LoVo (cell line): Measurements from ENCODE around the gene GOLGA8B.
"Not testable (repeated sequence)": the region's sequence is repeated elsewhere in the genome, so short reads cannot be mapped to it uniquely, and the experiment has no call there.

Experiments
- DNase-seq: peaks from one replicate; pipeline ENCODE4 v3.0.0-alpha.2; 2016; ENCODE audit warnings: low spot score

Gene GOLGA8B, protein sequence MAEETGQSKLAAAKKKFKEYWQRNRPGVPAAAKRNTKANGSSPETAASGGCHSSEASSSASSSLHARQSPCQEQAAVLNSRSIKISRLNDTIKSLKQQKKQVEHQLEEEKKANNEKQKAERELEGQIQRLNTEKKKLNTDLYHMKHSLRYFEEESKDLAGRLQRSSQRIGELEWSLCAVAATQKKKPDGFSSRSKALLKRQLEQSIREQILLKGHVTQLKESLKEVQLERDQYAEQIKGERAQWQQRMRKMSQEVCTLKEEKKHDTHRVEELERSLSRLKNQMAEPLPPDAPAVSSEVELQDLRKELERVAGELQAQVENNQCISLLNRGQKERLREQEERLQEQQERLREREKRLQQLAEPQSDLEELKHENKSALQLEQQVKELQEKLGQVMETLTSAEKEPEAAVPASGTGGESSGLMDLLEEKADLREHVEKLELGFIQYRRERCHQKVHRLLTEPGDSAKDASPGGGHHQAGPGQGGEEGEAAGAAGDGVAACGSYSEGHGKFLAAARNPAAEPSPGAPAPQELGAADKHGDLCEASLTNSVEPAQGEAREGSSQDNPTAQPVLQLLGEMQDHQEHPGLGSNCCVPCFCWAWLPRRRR

GRCh38 chr15:34583399-34584329 is at the start of gene GOLGA8B:
GOLGA8B (minus strand) TSS chr15:34583651; CDS start chr15:34535912, 47,739 bp downstream.
- peak; percentile 71 for DNase-seq

DNA sequence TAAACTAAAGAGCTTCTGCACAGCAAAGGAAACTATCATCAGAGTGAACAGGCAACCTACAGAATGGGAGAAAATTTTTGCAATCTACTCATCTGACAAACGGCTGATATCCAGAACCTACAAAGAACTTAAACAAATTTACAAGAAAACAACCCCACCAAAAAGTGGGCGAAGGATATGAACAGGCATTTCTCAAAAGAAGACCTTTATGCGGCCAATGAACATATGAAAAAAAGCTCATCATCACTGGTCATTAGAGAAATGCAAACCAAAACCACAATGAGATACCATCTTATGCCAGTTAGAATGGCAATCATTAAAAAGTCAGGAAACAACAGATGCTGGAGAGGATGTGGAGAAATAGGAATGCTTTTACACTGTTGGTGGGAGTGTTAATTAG is 49.7 kb upstream of the GOLGA8B start:
- not testable (repeated sequence) for DNase-seq

- DNase-seq: no peak
Observed at GRCh38 chr15:34628577-34629152, 45.2 kb upstream of the GOLGA8B start.

GRCh38 chr15:34625007-34625406 is 41.6 kb upstream of the GOLGA8B start:
- no peak for DNase-seq

GRCh38 chr15:34621675-34622074 is 38.2 kb upstream of the GOLGA8B start:
- no peak for DNase-seq

- DNase-seq: no peak
Observed at GRCh38 chr15:34620814-34621213, 37.4 kb upstream of the GOLGA8B start.

DNA sequence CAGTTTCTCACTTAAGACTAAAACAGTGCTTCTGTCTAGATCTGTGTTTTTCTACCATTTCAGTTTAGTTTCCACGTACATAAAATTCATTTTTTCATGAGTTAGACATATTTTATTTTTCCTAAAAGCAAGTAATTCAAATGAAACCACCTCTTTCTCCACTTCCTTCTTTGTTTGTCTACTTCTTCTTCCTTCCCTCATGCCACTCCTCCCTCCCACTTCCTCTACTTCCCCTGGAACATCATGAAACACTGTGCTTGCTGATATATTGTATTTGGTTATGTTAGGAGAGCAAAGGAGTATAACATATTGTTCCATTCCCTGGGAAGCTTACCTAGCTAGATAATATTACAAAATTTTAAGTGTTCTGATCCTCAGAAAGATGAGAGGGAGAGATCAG is 36.7 kb upstream of the GOLGA8B start:
- DNase-seq: no peak

DNA sequence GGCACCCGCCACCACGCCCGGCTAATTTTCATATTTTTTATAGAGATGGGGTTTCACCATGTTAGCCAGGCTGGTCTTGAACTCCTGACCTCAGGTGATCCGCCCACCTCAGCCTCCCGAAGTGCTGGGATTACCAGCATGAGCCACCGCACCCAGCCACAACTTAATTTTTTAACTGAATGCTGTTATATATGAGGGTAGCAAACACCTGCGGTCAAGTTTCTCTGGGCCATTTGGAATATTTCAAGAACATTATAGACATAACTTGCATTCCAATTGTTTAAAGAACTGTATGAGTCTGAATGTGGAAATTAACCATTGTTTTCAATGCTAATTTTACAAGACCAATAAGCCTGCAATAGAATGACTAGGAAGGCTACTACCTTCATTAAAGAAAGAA is 35.7 kb upstream of the GOLGA8B start:
- DNase-seq: no peak

DNA sequence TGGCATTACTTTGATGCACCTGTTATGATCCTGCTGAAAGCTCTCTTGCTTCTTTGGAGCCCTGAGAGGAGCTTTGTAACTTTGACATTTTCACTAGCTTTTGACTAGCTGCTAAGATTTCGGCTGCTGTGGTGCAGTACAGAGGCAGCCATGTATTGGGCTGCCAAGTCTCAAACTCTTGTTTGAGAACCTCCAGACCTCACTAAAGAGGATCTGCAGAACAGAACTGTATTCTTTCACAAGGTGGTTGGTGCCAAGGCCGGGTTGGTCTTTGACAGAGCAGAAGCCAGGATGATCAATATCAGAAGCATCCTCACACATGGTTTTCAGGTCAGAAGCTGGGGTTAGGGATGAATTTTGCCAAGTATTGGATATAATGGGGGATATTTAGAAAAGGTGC is 34.6 kb upstream of the GOLGA8B start:
- no peak for DNase-seq

DNA sequence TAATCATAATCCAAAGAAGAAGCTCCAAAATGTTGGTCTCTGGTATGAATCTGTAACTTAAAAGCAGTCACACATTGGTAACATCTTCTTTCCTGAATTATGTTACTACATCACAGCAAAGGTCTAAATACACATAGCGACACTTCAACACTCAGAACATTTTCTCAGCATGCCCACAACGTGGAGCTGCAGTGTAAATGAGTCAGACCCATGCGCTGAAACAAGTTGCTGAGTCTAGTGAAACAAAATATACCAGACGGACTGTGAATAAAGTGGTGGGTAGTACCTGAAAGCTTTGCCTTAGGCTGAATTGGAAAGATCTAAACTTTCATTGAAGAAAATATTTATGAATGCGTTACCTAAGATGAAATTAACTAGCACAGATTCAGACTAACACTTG is 33.2 kb upstream of the GOLGA8B start:
- DNase-seq: no peak

GRCh38 chr15:34613997-34614396 is 30.5 kb upstream of the GOLGA8B start:
- no peak for DNase-seq

- DNase-seq: no peak
Observed at GRCh38 chr15:34613301-34613700, 29.9 kb upstream of the GOLGA8B start.

GRCh38 chr15:34610354-34610753 is 26.9 kb upstream of the GOLGA8B start:
- no peak for DNase-seq

DNA sequence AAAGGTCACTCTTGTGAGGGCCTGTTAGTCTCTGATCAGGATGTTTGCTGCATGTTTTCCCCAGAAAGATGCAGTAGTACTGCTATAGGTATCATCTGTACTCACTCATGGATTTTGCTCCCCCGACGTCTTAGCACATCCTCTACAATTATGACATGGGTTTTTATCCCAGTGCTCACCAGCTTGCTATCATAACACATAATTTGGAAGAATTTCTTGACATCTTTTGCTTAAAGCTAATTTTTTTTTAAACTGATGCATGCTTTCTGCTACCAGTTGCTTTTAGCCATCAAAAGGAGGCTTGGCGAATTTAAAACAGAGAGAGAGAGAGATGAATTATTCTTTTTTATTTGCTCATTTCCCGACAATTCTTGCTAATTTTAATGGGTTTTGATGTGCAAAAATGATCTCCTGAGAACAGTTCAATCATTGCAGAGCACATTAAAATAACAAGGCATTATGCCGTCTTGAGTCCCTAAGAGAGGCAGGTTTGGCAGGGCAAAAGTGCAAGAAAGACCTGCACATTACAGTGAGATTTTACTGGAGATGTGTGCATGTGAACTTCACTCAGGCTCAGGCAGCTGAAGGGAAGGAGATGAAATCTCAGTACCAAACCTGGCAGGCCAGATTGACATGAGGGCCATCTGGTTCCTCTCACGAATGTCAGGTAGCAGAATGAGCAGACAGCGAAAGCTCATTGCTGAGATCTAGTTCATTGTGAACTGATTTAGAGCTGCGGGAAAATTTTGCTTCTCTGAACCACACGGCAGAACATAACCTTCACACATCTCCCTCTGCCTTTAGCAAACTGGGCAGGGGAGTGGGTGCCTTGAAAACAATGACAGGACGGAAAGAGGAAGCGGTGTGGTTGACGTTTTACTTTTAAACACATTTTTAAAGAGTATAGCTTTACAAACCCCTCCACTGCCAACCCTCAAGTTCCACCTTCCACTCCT is 25.9 kb upstream of the GOLGA8B start:
- DNase-seq: no peak

DNA sequence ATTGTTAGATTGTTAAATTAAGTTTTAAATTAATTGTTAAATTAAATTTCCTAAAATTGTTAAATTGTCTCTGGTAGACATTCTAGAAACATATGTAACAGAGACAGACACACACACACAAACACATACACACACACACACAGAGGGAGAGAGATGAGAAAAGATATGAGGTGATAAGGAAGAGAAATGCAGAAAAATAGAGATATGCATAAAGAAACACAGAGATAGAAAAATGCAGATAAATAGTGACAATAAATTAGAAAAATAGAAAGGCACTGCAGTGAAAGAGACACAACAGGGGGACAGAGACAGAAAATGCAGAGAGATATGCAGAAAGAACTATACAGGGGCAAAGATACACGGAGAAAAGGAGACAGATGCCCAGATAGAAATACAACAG is 25.1 kb upstream of the GOLGA8B start:
- no peak for DNase-seq

DNA sequence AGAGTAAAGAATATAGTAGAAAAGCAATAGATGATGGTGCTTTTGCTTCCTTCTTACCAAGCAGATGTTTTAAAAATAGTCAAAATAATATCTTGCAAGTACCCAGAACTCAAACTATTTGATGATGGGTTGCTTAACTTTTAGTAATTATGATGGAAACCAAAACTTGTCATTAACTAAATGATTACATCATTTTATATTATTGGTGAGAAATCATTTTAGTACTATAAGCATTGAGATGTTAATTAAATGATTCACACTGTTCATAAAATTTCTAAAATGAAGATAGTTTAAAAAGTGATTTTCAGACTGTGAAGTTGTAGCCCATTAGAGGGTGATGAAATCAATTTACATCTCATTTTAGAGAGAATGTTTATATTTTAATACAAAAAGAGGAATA is 24.4 kb upstream of the GOLGA8B start:
- no peak for DNase-seq

GRCh38 chr15:34606545-34606944 is 23.1 kb upstream of the GOLGA8B start:
- DNase-seq: no peak

DNA sequence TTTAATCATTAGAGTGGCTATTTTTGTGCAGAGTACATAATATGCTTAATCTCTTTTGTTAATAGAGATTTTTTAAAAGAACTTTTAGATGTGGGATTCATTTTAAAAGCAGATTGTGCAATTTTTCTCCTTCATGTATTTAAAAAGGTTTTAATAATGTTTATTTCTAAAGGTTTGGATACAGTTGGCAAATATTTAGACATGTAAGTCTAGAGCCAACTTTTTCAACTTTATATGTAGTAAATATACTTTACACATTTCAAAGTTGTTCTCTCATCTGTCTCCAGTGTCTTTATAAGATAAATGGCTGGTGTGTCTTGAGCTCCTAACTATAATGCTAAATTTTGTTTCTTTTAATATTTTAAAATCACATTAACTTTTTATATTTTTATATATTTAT is 22.7 kb upstream of the GOLGA8B start:
- DNase-seq: no peak

- DNase-seq: no peak
Observed at GRCh38 chr15:34603095-34603494, 19.6 kb upstream of the GOLGA8B start.

DNA sequence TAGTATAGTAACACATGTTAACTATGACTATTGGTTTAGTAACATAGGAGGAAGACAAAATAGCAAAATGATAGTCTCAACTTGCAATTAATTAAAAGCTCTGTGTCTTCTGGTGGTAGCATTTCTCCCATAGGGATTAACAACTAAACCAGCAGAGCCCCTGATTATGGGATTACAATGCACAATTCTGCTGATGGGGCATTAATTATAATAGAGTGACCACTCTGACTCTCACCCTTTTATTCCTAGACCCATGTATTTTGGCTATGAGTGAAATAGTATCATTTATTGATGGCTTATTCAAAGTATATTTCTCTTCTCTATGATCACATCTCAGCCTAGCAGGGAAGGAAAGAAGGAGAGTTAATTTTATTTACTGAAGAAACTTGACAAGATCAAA is 17.5 kb upstream of the GOLGA8B start:
- no peak for DNase-seq
